A549 (cell line): Measurements from ENCODE around the gene RIPOR2. TPM values are rescaled to one million over a fixed set of nuclear protein-coding genes. Genes with fewer than 3 reads are reported as not detected.
"Not testable (repeated sequence)": the region's sequence is repeated elsewhere in the genome, so short reads cannot be mapped to it uniquely, and the experiment has no call there.

ENCODE experiments used
- ATAC-seq, 2 experiments: fragments of 200-7000 bp in 1 of 2; fragments of >200 bp in 1 of 2; cut with Nextera tagmentation in 1 of 2; cut with Tn5 transposase in 1 of 2; 3 replicates each; pipeline versions ENCODE4 v1.8.0 to v1.9.1; 2018 to 2020; ENCODE audit warnings: mild to moderate bottlenecking in 1 of 2, moderate library complexity in 1 of 2
- CTCF ChIA-PET: fragments of 300-600 bp; sonication (Branson Sonifier 250); formaldehyde crosslinking; extraction: SDS; loops from one replicate; lab custom pipeline; 2021; ENCODE audit warnings: antibody characterized with exemption, inconsistent platforms; lab: Yijun Ruan, JAX
- POLR2A ChIA-PET: fragments of 350-600 bp; formaldehyde crosslinking; extraction: SDS; loops from one replicate; lab custom pipeline; 2021; ENCODE audit warnings: antibody characterized with exemption, inconsistent platforms; lab: Yijun Ruan, JAX
- DNase-seq, 2 experiments: peaks; one replicate each; pipeline versions ENCODE4 v3.0.0 to v3.0.0-alpha.2; 2011 to 2016; ENCODE audit warnings: low read depth in 1 of 2, low spot score in 1 of 2
- FAIRE-seq: peaks from 2 replicates; lab custom pipeline; 2011; peaks lifted over from hg19 to GRCh38; lab: Jason Lieb, UNC
- H3K27ac ChIP-seq, 2 experiments: fragments of >200 bp; sonication (Bioruptor Twin); formaldehyde crosslinking; 3 replicates each; pipeline ENCODE4 v1.5.1; 2016 to 2017
- H3K4me1 ChIP-seq: fragments of >200 bp; sonication (Bioruptor Twin); formaldehyde crosslinking; 3 replicates; pipeline ENCODE4 v1.6.1; 2016
- H3K4me2 ChIP-seq: fragments of >200 bp; sonication (Bioruptor Twin); formaldehyde crosslinking; 3 replicates; pipeline ENCODE4 v1.6.1; 2016
- H3K4me3 ChIP-seq: fragments of >200 bp; sonication (Bioruptor Twin); formaldehyde crosslinking; 3 replicates; pipeline ENCODE4 v1.5.1; 2016
- H3K9me3 ChIP-seq: fragments of >200 bp; sonication (Bioruptor Twin); formaldehyde crosslinking; 3 replicates; pipeline ENCODE4 v1.6.1; 2016
- CHD2 ChIP-seq: fragments of 150-350 bp; IDR thresholded peaks from 2 replicates; pipeline ENCODE4 v1.6.1; 2014; ENCODE audit warnings: low read length; ENCODE audit not compliant: partially characterized antibody
- HDAC2 ChIP-seq: fragments of 200-600 bp; sonication (generic); IDR thresholded peaks from 2 replicates; pipeline ENCODE4 v1.6.1; 2016
- HES2 ChIP-seq: fragments of >200 bp; sonication (Bioruptor Twin); formaldehyde crosslinking; IDR thresholded peaks from 2 replicates; pipeline ENCODE4 v1.6.1; 2016
- HEYL ChIP-seq: fragments of 250-450 bp; sonication (Bioruptor Pico); IDR thresholded peaks from 2 replicates; pipeline ENCODE4 v1.8.0; 2021; ENCODE audit warnings: mild to moderate bottlenecking, moderate library complexity
- JUNB ChIP-seq: fragments of >200 bp; sonication (Bioruptor Twin); formaldehyde crosslinking; IDR thresholded peaks from 2 replicates; pipeline ENCODE4 v1.6.1; 2016
- MAFK ChIP-seq: fragments of 450-650 bp; IDR thresholded peaks from 2 replicates; pipeline ENCODE4 v1.6.1; 2014; ENCODE audit not compliant: partially characterized antibody
- NFE2L2 ChIP-seq: fragments of 150-350 bp; conservative IDR thresholded peaks from 2 replicates; pipeline ENCODE4 v1.6.1; 2014; ENCODE audit warnings: low read length
- NR3C1 ChIP-seq: fragments of >200 bp; sonication (Bioruptor Twin); formaldehyde crosslinking; IDR thresholded peaks from 3 replicates; pipeline ENCODE4 v1.6.1; 2017
- RAD21 ChIP-seq, 2 experiments: fragments of >200 bp in 1 of 2; sonication (Bioruptor Twin) in 1 of 2; formaldehyde crosslinking in 1 of 2; IDR thresholded peaks in 1 of 2; conservative IDR thresholded peaks in 1 of 2; 2 replicates in 1 of 2; 3 replicates in 1 of 2; pipeline ENCODE4 v1.6.1; 2012 to 2018; ENCODE audit warnings: inconsistent platforms in 1 of 2
- SREBF2 ChIP-seq: fragments of 450-650 bp; IDR thresholded peaks from 2 replicates; pipeline ENCODE4 v1.6.1; 2014; ENCODE audit warnings: mild to moderate bottlenecking, moderate library complexity
- USF2 ChIP-seq: fragments of 450-650 bp; IDR thresholded peaks from 2 replicates; pipeline ENCODE4 v1.6.1; 2014; ENCODE audit warnings: antibody characterized with exemption
- ZSCAN20 ChIP-seq: fragments of 250-450 bp; sonication (Bioruptor Pico); IDR thresholded peaks from 2 replicates; pipeline ENCODE4 v1.8.0; 2022; ENCODE audit warnings: mild to moderate bottlenecking, moderate library complexity
- WGBS: methylation state at CpG from one replicate; pipeline ENCODE4 v1.1.6; 2017; ENCODE audit errors: missing lambda C conversion rate; 5-methylcytosine and 5-hydroxymethylcytosine counted together
- polyA plus RNA-seq, 4 experiments: library from polyadenylated mRNA; depleted of rRNA in 3 of 4; stranded (reverse); fragments of >200 nt; fragmentation: RNase III in 1 of 4; extraction: RNeasy Plus Mini Kit Qiagen cat#74134 plus additional on column Dnase treatment in 1 of 4; gene quantifications; 2 replicates in 3 of 4; 3 replicates in 1 of 4; pipeline ENCODE4 v1.2.3, GENCODE V29; 2011 to 2017

The RIPOR2 gene
- polyA plus RNA-seq, 2 of the 4 experiments (the other 2 are of a cell fraction): 0.01 TPM; not detected in 1

GRCh38 chr6:24755279-24755678 lies 180.5 kb downstream of the RIPOR2 start:
- H3K27ac ChIP-seq: peak overlapping the region; percentile 33 to 60; a peak in 3 of 6 replicates
- H3K4me2 ChIP-seq: no peak overlapping the region
- ATAC-seq: no peak
- no peak overlapping the region for H3K4me3 ChIP-seq
- peaks cover 8% of the 10 kb centered on the region; the same call in 2 of the 3 replicates for H3K9me3 ChIP-seq
- ChIA-PET POLR2A (no interaction called here), CTCF (interaction anchor here (1.4 kb wide), 1 partner anchor 11 kb away, joined by 5 read pairs; no protein-coding TSS in a partner anchor)
- FAIRE-seq: no peak
- H3K4me1 ChIP-seq: 0 out of 3 replicates have a peak, but pooled peaks cover 6% of the 10 kb centered on the region
- peak in 1 of 2 experiments; percentile 29 for DNase-seq
- TF ChIP-seq HEYL (CRISPR knock-in tag): no peak
- TF ChIP-seq ZSCAN20 (CRISPR knock-in tag): no peak
- TF ChIP-seq USF2: no peak
- no peak for TF ChIP-seq CHD2
- no peak for TF ChIP-seq JUNB
- no peak for TF ChIP-seq SREBF2
- TF ChIP-seq NR3C1: no peak
- TF ChIP-seq MAFK: peak; percentile 90
- TF ChIP-seq HDAC2: no peak
- TF ChIP-seq RAD21 (conservative IDR thresholded peaks at IDR 0.05 in 1 of 2, IDR thresholded peaks at IDR 0.05 in 1 of 2): no peak
- no peak for TF ChIP-seq HES2
- TF ChIP-seq NFE2L2: peak; percentile 82

- H3K4me1 ChIP-seq, H3K4me2 ChIP-seq, H3K9me3 ChIP-seq, FAIRE-seq, DNase-seq, POLR2A ChIA-PET, ATAC-seq, H3K27ac ChIP-seq, H3K4me3 ChIP-seq: not testable (repeated sequence)
- WGBS: 64% methylated on average over 4 of the region's 4 CpGs
- CTCF ChIA-PET: interaction anchor here (1.7 kb wide), 1 partner anchor 11 kb away, joined by 7 read pairs; no protein-coding TSS in a partner anchor
Observed at GRCh38 chr6:24754378-24754777, 181.4 kb downstream of the RIPOR2 start.

Other genes starting within 250 kb of the RIPOR2 start
- 67.5 and 73.4 TPM in 2 replicates for gene C6orf62, start 216.8 kb downstream of the RIPOR2 start, polyA plus RNA-seq (2011; rRNA removed)
- gene C6orf62, start 216.8 kb downstream of the RIPOR2 start, polyA plus RNA-seq (2017; fragmentation: RNase III; extraction: RNeasy Plus Mini Kit Qiagen cat#74134 plus additional on column Dnase treatment): 66.3 to 75.5 TPM (median 66.6 TPM) in 3 replicates
- 44.1 and 59.2 TPM in 2 replicates for gene GMNN, start 161.0 kb downstream of the RIPOR2 start, polyA plus RNA-seq (2011; rRNA removed)
- 56.8 to 59.4 TPM (median 59.2 TPM) in 3 replicates for gene GMNN, start 161.0 kb downstream of the RIPOR2 start, polyA plus RNA-seq (2017; fragmentation: RNase III; extraction: RNeasy Plus Mini Kit Qiagen cat#74134 plus additional on column Dnase treatment)
- not detected in 2 replicates for gene ARMH2, start 137.0 kb downstream of the RIPOR2 start, polyA plus RNA-seq (2011; rRNA removed)
- not detected in 3 replicates for gene ARMH2, start 137.0 kb downstream of the RIPOR2 start, polyA plus RNA-seq (2017; fragmentation: RNase III; extraction: RNeasy Plus Mini Kit Qiagen cat#74134 plus additional on column Dnase treatment)